Amniotic epithelial cell (primary cell): ENCODE results near the gene CACNA1B.

Source experiments
- DNase-seq: peaks from one replicate; pipeline ENCODE4 v3.0.0-alpha.2; 2010; ENCODE audit warnings: low read depth

The CACNA1B gene

GRCh38 chr9:137986268-137987099, 108.9 kb downstream of the CACNA1B start:
- no peak for DNase-seq

- DNase-seq, result no peak
These were observed 109.9 kb downstream of the CACNA1B start for GRCh38 chr9:137987244-137988030.

DNA sequence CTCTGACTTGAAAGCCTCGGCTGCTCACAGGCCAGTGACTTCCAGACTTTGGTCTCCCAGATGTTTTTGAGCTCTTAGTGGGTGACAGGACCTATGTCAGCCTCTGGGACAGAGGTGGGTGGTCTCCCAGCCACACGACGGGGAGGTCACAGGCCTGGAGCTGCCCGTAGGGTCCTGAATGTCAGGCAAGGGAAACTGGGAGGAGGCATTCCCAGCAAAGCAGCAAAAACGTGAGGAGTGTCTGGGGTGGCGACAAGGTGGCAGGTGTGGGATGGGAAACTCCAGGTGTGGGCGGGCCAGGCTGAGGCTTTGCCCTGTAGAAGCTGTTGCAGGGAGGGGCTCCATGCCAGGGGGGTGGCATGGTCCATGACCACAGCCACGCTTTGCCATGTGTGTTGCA, 110.5 kb downstream of the CACNA1B start:
- DNase-seq, result no peak

DNA sequence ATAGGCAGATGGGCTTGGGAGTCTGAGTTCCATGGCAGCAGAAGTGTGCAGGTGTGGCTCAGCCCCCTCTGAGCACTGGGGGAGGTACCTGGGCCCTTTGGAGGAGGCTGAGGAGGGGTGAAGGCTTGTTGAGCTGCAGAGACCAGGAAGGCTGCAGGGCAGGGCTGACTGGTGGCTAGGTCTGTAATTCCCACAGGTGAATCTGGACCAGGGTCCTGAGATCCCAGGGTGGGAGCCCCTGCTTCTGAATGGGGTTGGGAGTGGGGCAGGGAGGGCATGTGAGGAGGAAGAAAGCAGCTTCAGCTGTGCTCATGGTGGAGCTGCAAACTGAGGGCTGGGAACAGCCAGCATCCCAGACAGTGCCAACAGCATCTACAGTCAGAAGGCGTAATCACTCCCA, 111.1 kb downstream of the CACNA1B start:
- DNase-seq, result no peak

GRCh38 chr9:137989156-137989555, 111.6 kb downstream of the CACNA1B start:
- DNase-seq, result no peak

DNA sequence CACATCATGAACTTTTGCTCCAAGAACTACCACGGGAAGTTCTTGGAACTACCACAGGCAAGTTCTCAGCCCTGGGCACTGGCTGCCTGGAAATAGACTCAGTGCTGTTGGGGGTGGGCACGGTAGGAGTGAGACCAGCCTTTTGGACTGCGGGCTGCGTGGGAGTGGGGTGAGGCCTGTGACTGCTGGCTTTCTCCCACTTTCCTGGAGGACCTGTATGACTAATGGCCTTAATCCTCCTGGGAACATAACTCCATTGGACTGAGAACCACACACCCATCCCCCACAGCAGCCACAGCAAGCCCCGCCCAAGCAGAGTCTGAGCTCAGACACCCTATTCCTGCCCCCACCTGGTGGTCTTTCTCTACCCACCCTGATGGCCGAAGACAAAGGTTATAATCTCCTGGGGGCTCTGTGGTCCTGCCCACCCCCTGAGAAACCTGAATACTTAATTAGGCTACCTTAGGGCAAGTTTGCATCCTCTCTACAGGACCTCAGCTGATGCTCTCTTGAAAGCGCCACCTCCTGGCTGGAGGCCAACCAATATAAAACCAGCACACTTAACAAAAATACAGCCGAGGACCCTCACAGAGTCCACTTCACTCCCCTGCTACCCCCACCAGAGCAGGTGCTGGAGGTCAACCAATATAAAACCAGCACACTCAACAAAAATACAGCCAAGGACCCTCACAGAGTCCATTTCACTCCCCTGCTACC, 112.6 kb downstream of the CACNA1B start:
- DNase-seq, result no peak

- DNase-seq, result no peak
These were observed 126.1 kb downstream of the CACNA1B start for GRCh38 chr9:138003485-138004190.

GRCh38 chr9:138006576-138007233, 129.1 kb downstream of the CACNA1B start:
- DNase-seq, result no peak

DNA sequence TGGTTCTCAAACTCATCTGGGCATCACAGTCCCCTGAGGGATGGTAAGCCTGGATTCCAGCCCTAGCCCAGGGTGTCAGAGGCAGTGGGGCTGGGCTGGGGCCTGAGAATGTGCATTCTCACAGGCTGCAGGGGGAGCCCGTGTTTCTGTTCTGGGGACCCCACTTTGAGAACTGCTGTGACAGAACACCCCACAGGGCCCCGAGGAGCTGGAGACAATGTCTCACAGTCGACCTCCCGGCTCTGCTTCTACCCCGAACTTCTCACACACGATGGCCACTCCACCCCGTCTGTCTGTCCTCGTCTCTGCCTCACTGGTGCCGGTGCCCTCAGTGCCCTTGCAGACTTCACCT, 130.0 kb downstream of the CACNA1B start:
- no peak for DNase-seq

- DNase-seq, result no peak
These were observed 130.6 kb downstream of the CACNA1B start for GRCh38 chr9:138007918-138008841.

- no peak for DNase-seq
These were observed 131.6 kb downstream of the CACNA1B start for GRCh38 chr9:138009016-138009802.

- DNase-seq, result no peak
These were observed 132.5 kb downstream of the CACNA1B start for GRCh38 chr9:138009803-138010690.

DNA sequence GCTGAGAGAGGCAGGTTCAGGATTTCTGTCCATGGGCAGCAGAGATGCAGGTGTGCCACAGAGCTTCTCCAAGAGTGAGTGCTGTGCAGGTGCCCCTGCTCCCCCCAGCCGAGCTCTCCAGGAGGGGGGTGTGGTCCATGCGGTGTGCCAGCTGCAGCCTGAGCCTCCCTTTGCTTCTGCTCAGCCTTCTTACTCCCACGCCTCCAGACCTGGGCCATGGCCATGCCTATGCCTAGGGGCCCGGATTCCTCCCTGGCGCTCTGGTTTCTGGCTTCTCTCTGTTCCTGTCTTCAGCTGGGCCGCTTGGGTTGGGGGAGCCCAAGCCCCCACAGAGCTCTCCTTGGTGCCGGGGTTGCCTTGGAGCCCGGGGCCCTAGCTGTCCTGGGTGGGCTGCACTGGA, 133.3 kb downstream of the CACNA1B start:
- no peak for DNase-seq

DNA sequence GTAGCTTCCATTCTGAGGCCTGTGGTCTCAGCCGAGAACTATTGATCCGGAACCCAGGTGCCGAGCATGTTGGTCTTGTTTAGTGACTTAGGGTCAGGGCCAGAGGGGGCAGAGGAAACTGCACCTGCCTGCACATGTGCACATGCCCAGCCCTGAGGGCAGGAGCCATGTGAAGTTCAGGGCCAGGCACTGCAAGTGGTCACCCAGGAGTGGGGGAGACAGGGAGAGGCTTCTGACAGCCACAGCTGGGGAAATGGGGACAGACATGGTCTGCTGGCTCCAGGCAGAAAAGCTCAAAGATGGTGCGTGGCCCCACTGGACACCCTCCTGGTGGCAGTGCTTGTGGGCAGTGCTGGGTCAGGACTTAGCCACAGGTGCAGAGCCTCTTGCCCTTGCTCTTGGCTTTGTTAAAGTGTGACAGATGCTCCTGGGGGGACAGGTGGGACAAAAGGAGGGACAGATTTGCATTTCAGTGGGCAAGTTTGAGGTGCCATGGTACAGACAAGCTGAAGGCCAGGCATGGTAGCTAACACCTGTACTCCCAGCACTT, 134.4 kb downstream of the CACNA1B start:
- DNase-seq, result no peak

GRCh38 chr9:138013273-138013672, 135.7 kb downstream of the CACNA1B start:
- no peak for DNase-seq

DNA sequence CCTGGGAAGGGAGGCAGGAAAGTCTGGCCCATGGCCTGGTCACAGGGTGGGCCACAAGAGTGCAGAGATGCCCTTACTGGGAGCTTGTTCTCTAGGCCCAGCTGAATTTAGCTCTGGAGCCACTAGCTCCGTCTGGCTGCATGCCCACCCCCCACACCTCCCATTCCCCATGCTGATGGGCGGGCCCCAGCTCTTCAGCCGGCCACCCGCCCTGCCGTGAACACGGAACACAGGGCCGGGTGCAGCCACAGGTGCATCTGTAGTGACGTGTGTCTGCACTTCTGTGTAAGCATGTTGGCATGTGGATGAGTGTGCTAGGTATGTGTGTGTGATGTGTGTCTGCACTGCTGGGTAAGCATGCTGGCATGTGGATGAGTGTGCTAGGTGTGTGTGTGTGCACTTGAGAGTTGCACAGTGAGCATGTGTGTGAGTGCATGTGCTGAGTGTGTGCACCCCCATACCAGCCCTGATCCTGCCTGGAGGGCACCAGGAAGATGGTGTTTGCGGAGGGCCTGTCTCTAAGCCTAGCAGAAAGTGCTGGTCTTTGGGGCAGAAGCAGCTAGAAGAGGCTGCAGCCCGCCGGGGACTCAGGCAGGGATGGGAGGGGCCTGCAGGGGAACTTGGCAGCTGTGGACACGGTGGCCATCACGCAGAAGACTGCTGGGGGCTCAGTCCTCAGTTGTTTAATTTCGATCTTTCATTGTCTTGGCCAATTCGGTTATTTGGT, 136.4 kb downstream of the CACNA1B start:
- no peak for DNase-seq

GRCh38 chr9:138014563-138014945, 137.0 kb downstream of the CACNA1B start:
- DNase-seq, result no peak
